GM06990 (cell line): ENCODE measurements around the gene CHD6.

Experiments used
- DNase-seq: peaks from one replicate; pipeline ENCODE4 v3.0.0-alpha.2; 2011; ENCODE audit not compliant: insufficient read length; ENCODE audit errors: extremely low read depth
- H3K27me3 ChIP-seq: replicated peaks from 2 replicates; pipeline ENCODE4 v1.6.0; 2011; ENCODE audit warnings: low read length; ENCODE audit not compliant: control insufficient read depth, insufficient read depth
- H3K36me3 ChIP-seq: 2 replicates; pipeline ENCODE4 v1.5.1; 2011; ENCODE audit warnings: low read length; ENCODE audit not compliant: control insufficient read depth, insufficient read depth
- H3K4me3 ChIP-seq: replicated peaks from 2 replicates; pipeline ENCODE4 v1.5.1; 2011; ENCODE audit warnings: low read depth, mild to moderate bottlenecking, control low read depth, low read length
- TF ChIP-seq, protein P1 (sequence below): IDR thresholded peaks from 2 replicates; pipeline ENCODE4 v1.5.1; 2011; ENCODE audit warnings: low read length, control low read depth, mild to moderate bottlenecking, inconsistent platforms; ENCODE audit not compliant: insufficient read depth, poor library complexity, severe bottlenecking

The CHD6 gene

DNA sequence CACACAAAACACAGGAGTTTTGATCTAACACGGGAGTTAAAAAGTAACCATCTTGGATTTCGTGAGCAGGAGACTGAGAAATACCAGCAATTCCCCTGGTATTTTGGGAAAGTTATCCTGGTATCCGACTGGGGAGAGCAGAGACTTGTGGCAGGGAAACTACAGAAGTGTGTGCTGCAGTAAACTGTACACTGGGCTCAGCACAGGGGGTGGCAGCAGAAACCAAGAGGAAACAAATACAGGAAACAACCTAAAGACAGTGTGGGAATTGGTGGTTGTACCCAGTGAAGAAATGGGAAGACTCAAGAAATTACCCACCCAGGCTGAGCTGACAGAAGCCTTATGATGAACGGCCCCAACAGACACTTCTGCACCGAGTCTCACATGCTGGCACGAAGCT is 109.8 kb downstream of the CHD6 start:
- TF ChIP-seq, protein P1, sequence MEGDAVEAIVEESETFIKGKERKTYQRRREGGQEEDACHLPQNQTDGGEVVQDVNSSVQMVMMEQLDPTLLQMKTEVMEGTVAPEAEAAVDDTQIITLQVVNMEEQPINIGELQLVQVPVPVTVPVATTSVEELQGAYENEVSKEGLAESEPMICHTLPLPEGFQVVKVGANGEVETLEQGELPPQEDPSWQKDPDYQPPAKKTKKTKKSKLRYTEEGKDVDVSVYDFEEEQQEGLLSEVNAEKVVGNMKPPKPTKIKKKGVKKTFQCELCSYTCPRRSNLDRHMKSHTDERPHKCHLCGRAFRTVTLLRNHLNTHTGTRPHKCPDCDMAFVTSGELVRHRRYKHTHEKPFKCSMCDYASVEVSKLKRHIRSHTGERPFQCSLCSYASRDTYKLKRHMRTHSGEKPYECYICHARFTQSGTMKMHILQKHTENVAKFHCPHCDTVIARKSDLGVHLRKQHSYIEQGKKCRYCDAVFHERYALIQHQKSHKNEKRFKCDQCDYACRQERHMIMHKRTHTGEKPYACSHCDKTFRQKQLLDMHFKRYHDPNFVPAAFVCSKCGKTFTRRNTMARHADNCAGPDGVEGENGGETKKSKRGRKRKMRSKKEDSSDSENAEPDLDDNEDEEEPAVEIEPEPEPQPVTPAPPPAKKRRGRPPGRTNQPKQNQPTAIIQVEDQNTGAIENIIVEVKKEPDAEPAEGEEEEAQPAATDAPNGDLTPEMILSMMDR, result no peak
- DNase-seq, result no peak
- Histone ChIP-seq H3K4me3 (no peak overlapping the region), H3K36me3 (peaks cover 9% of the 10 kb centered on the region), H3K27me3 (no peaks in the 10 kb centered on the region)

DNA sequence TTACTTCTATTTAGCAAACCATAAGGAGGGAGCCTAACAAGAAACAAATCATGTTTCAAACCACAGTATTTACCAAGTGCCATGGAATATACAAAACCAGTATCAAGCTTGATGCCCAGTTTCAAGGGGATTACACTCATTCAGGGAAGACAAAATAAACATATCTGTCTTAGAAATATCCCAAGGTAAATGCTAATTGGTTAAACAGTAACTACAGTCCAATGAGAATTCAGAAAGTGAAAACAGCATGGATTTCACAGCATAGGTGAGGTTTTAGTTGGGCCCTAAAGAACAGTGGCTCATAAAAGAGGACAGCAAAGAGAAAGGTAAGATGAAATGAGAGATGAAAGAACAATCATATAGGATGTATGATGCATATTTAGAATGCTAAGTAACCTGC is 110.3 kb downstream of the CHD6 start:
- H3K36me3 ChIP-seq, result peaks cover 8% of the 10 kb centered on the region
- TF ChIP-seq, protein P1, result no peak
- no peak overlapping the region for H3K4me3 ChIP-seq
- DNase-seq, result no peak
- H3K27me3 ChIP-seq, result no peaks in the 10 kb centered on the region

DNA sequence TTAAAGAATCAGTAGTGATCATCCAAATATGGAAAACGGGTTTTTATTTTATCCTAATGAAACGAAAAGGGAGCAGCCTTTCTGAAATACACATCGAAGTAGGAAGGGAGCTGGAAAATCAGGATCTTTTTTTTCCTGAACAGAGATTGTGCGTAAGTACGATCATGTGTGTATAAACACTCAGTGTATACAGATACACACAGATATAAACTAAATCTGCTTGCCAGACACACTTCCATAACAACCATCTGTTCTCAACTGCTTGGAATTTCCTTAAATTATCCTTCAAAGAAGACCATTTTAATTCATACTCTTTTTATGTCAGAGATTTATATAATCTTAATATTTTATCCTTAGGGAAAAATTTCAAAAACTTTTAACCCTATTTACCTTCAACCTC is 110.7 kb downstream of the CHD6 start:
- TF ChIP-seq, protein P1, result no peak

DNA sequence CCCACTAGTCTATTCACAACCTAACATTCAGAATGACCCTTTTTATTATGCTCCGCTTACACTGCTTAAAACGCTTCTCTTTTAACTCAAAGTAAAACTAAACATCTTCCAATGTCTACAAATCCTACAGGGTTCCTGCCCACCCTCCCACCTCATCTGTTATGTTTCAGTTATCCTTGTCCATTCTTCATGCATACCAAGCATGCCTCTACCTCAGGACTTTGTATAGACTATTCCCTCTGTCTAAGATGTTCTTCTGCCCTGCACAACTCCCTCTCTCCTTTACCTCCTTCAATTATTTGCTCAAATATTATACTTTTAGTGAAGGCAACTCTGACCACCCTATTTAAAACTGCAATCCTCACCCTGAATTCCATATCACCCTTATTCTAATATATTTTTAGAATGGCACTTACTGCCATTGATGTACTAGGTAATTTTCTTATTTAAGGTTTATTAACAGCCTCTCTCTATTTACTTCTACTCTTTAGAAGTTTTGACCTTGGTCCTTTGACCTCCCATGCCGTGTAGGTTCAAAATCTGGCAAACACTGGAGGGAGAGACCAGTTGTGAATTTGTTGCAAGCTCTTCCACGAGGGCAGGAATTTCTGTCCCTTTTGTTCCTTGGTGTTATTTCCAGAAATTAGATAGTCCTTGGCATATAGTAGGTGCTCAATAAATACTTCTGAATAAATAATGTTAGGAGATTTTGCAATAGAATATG is 111.8 kb downstream of the CHD6 start:
- peaks cover 3% of the 10 kb centered on the region; the same call in 1 of the 2 replicates for H3K36me3 ChIP-seq
- H3K27me3 ChIP-seq, result no peaks in the 10 kb centered on the region
- TF ChIP-seq, protein P1, result no peak
- DNase-seq, result no peak
- no peak overlapping the region for H3K4me3 ChIP-seq

More for the DNA sequence above, 110.7 kb downstream of the CHD6 start:
- Histone ChIP-seq H3K27me3 (no peaks in the 10 kb centered on the region), H3K36me3 (peaks cover 4% of the 10 kb centered on the region), H3K4me3 (no peak overlapping the region)
- no peak for DNase-seq

DNA sequence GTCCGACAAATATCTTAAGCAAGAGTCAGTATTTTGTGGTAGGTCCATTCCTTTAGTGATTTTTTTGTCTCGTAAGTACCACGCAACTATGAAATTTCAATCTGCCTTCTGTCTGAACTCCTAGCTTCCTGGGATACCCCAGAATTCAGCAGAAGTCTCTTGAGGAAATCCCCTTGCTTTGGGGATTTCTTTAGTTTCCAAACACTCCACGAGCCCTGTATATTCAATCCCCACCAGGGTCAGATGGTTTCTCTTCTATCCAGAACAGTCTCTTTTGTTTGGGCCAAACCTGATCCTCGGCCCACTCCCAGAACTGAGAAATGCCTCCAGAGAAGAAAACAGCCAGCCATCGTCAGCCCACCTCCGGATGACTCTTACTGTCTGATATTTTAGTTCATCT is 113.0 kb downstream of the CHD6 start:
- H3K4me3 ChIP-seq, result no peak overlapping the region
- TF ChIP-seq, protein P1, result no peak
- H3K36me3 ChIP-seq, result peaks cover 3% of the 10 kb centered on the region; the same call in 1 of the 2 replicates
- H3K27me3 ChIP-seq, result no peaks in the 10 kb centered on the region
- no peak for DNase-seq
